A549 (cell line): ENCODE results near the gene RCSD1. TPM values are rescaled to one million over a fixed set of nuclear protein-coding genes. Genes with fewer than 3 reads are reported as not detected.
A peak's percentile ranks its signal among the peaks of the same experiment; 100 is the strongest.

Source experiments
- ATAC-seq, 2 experiments: fragments of 200-7000 bp in 1 of 2; fragments of >200 bp in 1 of 2; cut with Nextera tagmentation in 1 of 2; cut with Tn5 transposase in 1 of 2; 3 replicates each; pipeline versions ENCODE4 v1.8.0 to v1.9.1; 2018 to 2020; ENCODE audit warnings: mild to moderate bottlenecking in 1 of 2, moderate library complexity in 1 of 2
- CTCF ChIA-PET: fragments of 300-600 bp; sonication (Branson Sonifier 250); formaldehyde crosslinking; extraction: SDS; loops from one replicate; lab custom pipeline; 2021; ENCODE audit warnings: antibody characterized with exemption, inconsistent platforms; lab: Yijun Ruan, JAX
- POLR2A ChIA-PET: fragments of 350-600 bp; formaldehyde crosslinking; extraction: SDS; loops from one replicate; lab custom pipeline; 2021; ENCODE audit warnings: antibody characterized with exemption, inconsistent platforms; lab: Yijun Ruan, JAX
- DNase-seq, 2 experiments: peaks; one replicate each; pipeline versions ENCODE4 v3.0.0 to v3.0.0-alpha.2; 2011 to 2016; ENCODE audit warnings: low read depth in 1 of 2, low spot score in 1 of 2
- FAIRE-seq: peaks from 2 replicates; lab custom pipeline; 2011; peaks lifted over from hg19 to GRCh38; lab: Jason Lieb, UNC
- H3K27ac ChIP-seq, 2 experiments: fragments of >200 bp; sonication (Bioruptor Twin); formaldehyde crosslinking; 3 replicates each; pipeline ENCODE4 v1.5.1; 2016 to 2017
- H3K4me1 ChIP-seq: fragments of >200 bp; sonication (Bioruptor Twin); formaldehyde crosslinking; 3 replicates; pipeline ENCODE4 v1.6.1; 2016
- H3K4me2 ChIP-seq: fragments of >200 bp; sonication (Bioruptor Twin); formaldehyde crosslinking; 3 replicates; pipeline ENCODE4 v1.6.1; 2016
- H3K4me3 ChIP-seq: fragments of >200 bp; sonication (Bioruptor Twin); formaldehyde crosslinking; 3 replicates; pipeline ENCODE4 v1.5.1; 2016
- H3K9me3 ChIP-seq: fragments of >200 bp; sonication (Bioruptor Twin); formaldehyde crosslinking; 3 replicates; pipeline ENCODE4 v1.6.1; 2016
- ATOH8 ChIP-seq: fragments of 250-450 bp; sonication (Bioruptor Pico); IDR thresholded peaks from 2 replicates; pipeline ENCODE4 v1.5.0; 2020; ENCODE audit warnings: low read depth, mild to moderate bottlenecking, moderate library complexity
- BHLHE40 ChIP-seq: IDR thresholded peaks from 2 replicates; pipeline ENCODE4 v1.6.1; 2012; ENCODE audit warnings: low read depth, low read length, inconsistent platforms
- CBX8 ChIP-seq: fragments of 200-600 bp; sonication (generic); IDR thresholded peaks from 2 replicates; pipeline ENCODE4 v1.6.1; 2016
- CEBPB ChIP-seq, 2 experiments: fragments of >200 bp in 1 of 2; sonication (Bioruptor Twin) in 1 of 2; formaldehyde crosslinking in 1 of 2; IDR thresholded peaks; 2 replicates each; pipeline ENCODE4 v1.6.1; 2012 to 2016
- CHD2 ChIP-seq: fragments of 150-350 bp; IDR thresholded peaks from 2 replicates; pipeline ENCODE4 v1.6.1; 2014; ENCODE audit warnings: low read length; ENCODE audit not compliant: partially characterized antibody
- CHD4 ChIP-seq: fragments of 200-600 bp; sonication (generic); IDR thresholded peaks from 2 replicates; pipeline ENCODE4 v1.6.1; 2016; ENCODE audit warnings: antibody characterized with exemption, mild to moderate bottlenecking, borderline replicate concordance
- E2F6 ChIP-seq: IDR thresholded peaks from 2 replicates; pipeline ENCODE4 v1.6.1; 2012; ENCODE audit warnings: low read depth, borderline replicate concordance
- EP300 ChIP-seq, 2 experiments: fragments of >200 bp; sonication (Bioruptor Twin); formaldehyde crosslinking; IDR thresholded peaks; 2 replicates in 1 of 2; 3 replicates in 1 of 2; pipeline ENCODE4 v1.6.1; 2016 to 2017
- ESRRA ChIP-seq: fragments of 150-350 bp; IDR thresholded peaks from 2 replicates; pipeline ENCODE4 v1.6.1; 2014; ENCODE audit warnings: mild to moderate bottlenecking, low read length, borderline replicate concordance
- FOSB ChIP-seq: fragments of 250-450 bp; sonication (Bioruptor Pico); IDR thresholded peaks from 2 replicates; pipeline ENCODE4 v1.5.0; 2020; ENCODE audit warnings: mild to moderate bottlenecking, moderate library complexity
- HMGXB4 ChIP-seq: fragments of 250-450 bp; sonication (Bioruptor Pico); IDR thresholded peaks from 2 replicates; pipeline ENCODE4 v1.5.0; 2021; ENCODE audit warnings: mild to moderate bottlenecking, moderate library complexity, borderline replicate concordance
- HOXA7 ChIP-seq: fragments of 250-450 bp; sonication (Bioruptor Pico); IDR thresholded peaks from 2 replicates; pipeline ENCODE4 v1.5.0; 2020; ENCODE audit warnings: mild to moderate bottlenecking, moderate library complexity
- HOXB13 ChIP-seq: fragments of 250-450 bp; sonication (Bioruptor Pico); IDR thresholded peaks from 2 replicates; pipeline ENCODE4 v1.5.0; 2020; ENCODE audit warnings: low read depth, mild to moderate bottlenecking, moderate library complexity
- HOXB5 ChIP-seq: fragments of 250-450 bp; sonication (Bioruptor Pico); IDR thresholded peaks from 2 replicates; pipeline ENCODE4 v1.5.0; 2020; ENCODE audit warnings: mild to moderate bottlenecking, moderate library complexity
- JUN ChIP-seq, 2 experiments: fragments of >200 bp; sonication (Bioruptor Twin); formaldehyde crosslinking; IDR thresholded peaks; 2 replicates in 1 of 2; 3 replicates in 1 of 2; pipeline ENCODE4 v1.6.1; 2016 to 2017
- JUNB ChIP-seq: fragments of >200 bp; sonication (Bioruptor Twin); formaldehyde crosslinking; IDR thresholded peaks from 2 replicates; pipeline ENCODE4 v1.6.1; 2016
- KDM1A ChIP-seq: fragments of 200-600 bp; sonication (generic); IDR thresholded peaks from 2 replicates; pipeline ENCODE4 v1.6.1; 2016; ENCODE audit warnings: low read depth, mild to moderate bottlenecking
- MAFK ChIP-seq: fragments of 450-650 bp; IDR thresholded peaks from 2 replicates; pipeline ENCODE4 v1.6.1; 2014; ENCODE audit not compliant: partially characterized antibody
- NFE2L2 ChIP-seq: fragments of 150-350 bp; conservative IDR thresholded peaks from 2 replicates; pipeline ENCODE4 v1.6.1; 2014; ENCODE audit warnings: low read length
- NPAS2 ChIP-seq: fragments of 250-450 bp; sonication (Bioruptor Pico); IDR thresholded peaks from 2 replicates; pipeline ENCODE4 v1.8.0; 2022; ENCODE audit warnings: mild to moderate bottlenecking, moderate library complexity, borderline replicate concordance
- PBX3 ChIP-seq: IDR thresholded peaks from 2 replicates; pipeline ENCODE4 v1.6.1; 2012
- RCOR1 ChIP-seq: fragments of 150-350 bp; IDR thresholded peaks from 2 replicates; pipeline ENCODE4 v1.6.1; 2014; ENCODE audit warnings: antibody characterized with exemption, low read length, low read depth
- REST ChIP-seq: fragments of 200-600 bp; sonication (generic); IDR thresholded peaks from 2 replicates; pipeline ENCODE4 v1.6.1; 2016; ENCODE audit warnings: antibody characterized with exemption, mild to moderate bottlenecking, moderate library complexity
- SMC3 ChIP-seq: fragments of >200 bp; sonication (Bioruptor Twin); formaldehyde crosslinking; IDR thresholded peaks from 3 replicates; pipeline ENCODE4 v1.6.1; 2018; ENCODE audit warnings: inconsistent platforms
- ZC3H11A ChIP-seq: fragments of 450-650 bp; IDR thresholded peaks from 2 replicates; pipeline ENCODE4 v1.6.1; 2014; ENCODE audit warnings: antibody characterized with exemption, mild to moderate bottlenecking
- ZNF302 ChIP-seq: fragments of 250-450 bp; sonication (Bioruptor Pico); IDR thresholded peaks from 2 replicates; pipeline ENCODE4 v1.9.0; 2021; ENCODE audit warnings: inconsistent platforms, mild to moderate bottlenecking, moderate library complexity
- WGBS: methylation state at CpG from one replicate; pipeline ENCODE4 v1.1.6; 2017; ENCODE audit errors: missing lambda C conversion rate; 5-methylcytosine and 5-hydroxymethylcytosine counted together
- polyA plus RNA-seq, 4 experiments: library from polyadenylated mRNA; depleted of rRNA in 3 of 4; stranded (reverse); fragments of >200 nt; fragmentation: RNase III in 1 of 4; extraction: RNeasy Plus Mini Kit Qiagen cat#74134 plus additional on column Dnase treatment in 1 of 4; gene quantifications; 2 replicates in 3 of 4; 3 replicates in 1 of 4; pipeline ENCODE4 v1.2.3, GENCODE V29; 2011 to 2017

Gene RCSD1
- polyA plus RNA-seq, 2 of the 4 experiments (the other 2 are of a cell fraction), result not detected

- TF ChIP-seq REST (no peak), HOXB13 (CRISPR knock-in tag) (no peak), KDM1A (no peak), CHD2 (no peak), ZNF302 (CRISPR knock-in tag) (no peak), HOXA7 (no peak), CHD4 (no peak), MAFK (no peak), FOSB (CRISPR knock-in tag) (no peak), RCOR1 (no peak), ZC3H11A (no peak), NPAS2 (no peak), CBX8 (no peak), EP300 (IDR thresholded peaks at IDR 0.05) (no peak), JUN (IDR thresholded peaks at IDR 0.05) (no peak), ATOH8 (CRISPR knock-in tag) (no peak)
- TF ChIP-seq, all 56 proteins: peak for 0
- Histone ChIP-seq H3K27ac (no peak overlapping the region), H3K9me3 (no peaks in the 10 kb centered on the region), H3K4me3 (no peak overlapping the region), H3K4me2 (no peak overlapping the region), H3K4me1 (no peaks in the 10 kb centered on the region)
- ChIA-PET CTCF (interaction anchor here (1.6 kb wide), 2 partner anchors 27 to 60 kb away, joined by 3 to 8 read pairs; no protein-coding TSS in a partner anchor), POLR2A (no interaction called here)
- FAIRE-seq (no peak), ATAC-seq (no peak), DNase-seq (no peak)
- WGBS, result 74% methylated on average over 3 of the region's 3 CpGs
Measured at GRCh38 chr1:167627615-167627864, 2.5 kb upstream of the RCSD1 start.

GRCh38 chr1:167627865-167628641, 2.0 kb upstream of the RCSD1 start:
- no peak overlapping the region for H3K4me3 ChIP-seq
- H3K27ac ChIP-seq, result no peak overlapping the region
- 71% methylated on average over 10 of the region's 10 CpGs for WGBS
- DNase-seq (no peak), ATAC-seq (peak in 1 of 2 experiments; percentile 30; a peak in 1 of 6 replicates), FAIRE-seq (no peak)
- CTCF ChIA-PET, result interaction anchor here (1.6 kb wide), 1 partner anchor 28 kb away, joined by 3 read pairs; no protein-coding TSS in a partner anchor
- no peaks in the 10 kb centered on the region for H3K9me3 ChIP-seq
- no peak overlapping the region for H3K4me2 ChIP-seq
- POLR2A ChIA-PET, result no interaction called here
- no peaks in the 10 kb centered on the region for H3K4me1 ChIP-seq
- TF ChIP-seq NFE2L2 (no peak), REST (no peak), BHLHE40 (no peak), KDM1A (no peak), JUN (IDR thresholded peaks at IDR 0.05) (no peak), JUNB (no peak), FOSB (CRISPR knock-in tag) (no peak), PBX3 (no peak), SMC3 (no peak), CEBPB (IDR thresholded peaks at IDR 0.05) (no peak), HOXB5 (CRISPR knock-in tag) (no peak), ESRRA (no peak), E2F6 (no peak), HMGXB4 (CRISPR knock-in tag) (no peak), CHD2 (no peak)
